KMS-11 (cell line): Measurements from ENCODE around the gene MAFG.

ENCODE experiments used
- H2AFZ ChIP-seq: fragments of 200-600 bp; sonication (generic); 2 replicates; pipeline ENCODE4 v1.6.1; 2016; ENCODE audit warnings: antibody characterized with exemption, mixed run types, low read depth
- H3K27ac ChIP-seq: fragments of 200-600 bp; sonication (generic); 2 replicates; pipeline ENCODE4 v1.6.1; 2016; ENCODE audit warnings: mild to moderate bottlenecking, mixed run types
- H3K27me3 ChIP-seq: fragments of 200-600 bp; sonication (generic); 2 replicates; pipeline ENCODE4 v1.6.1; 2017; ENCODE audit warnings: mild to moderate bottlenecking, low read depth, mixed run types, moderate library complexity; ENCODE audit not compliant: insufficient read depth
- H3K36me3 ChIP-seq: fragments of 200-600 bp; sonication (generic); 2 replicates; pipeline ENCODE4 v1.6.1; 2017; ENCODE audit warnings: mild to moderate bottlenecking, mixed run types; ENCODE audit not compliant: insufficient read depth
- H3K4me1 ChIP-seq: fragments of 200-600 bp; sonication (generic); 2 replicates; pipeline ENCODE4 v1.6.1; 2016; ENCODE audit warnings: mild to moderate bottlenecking, low read depth, mixed run types; ENCODE audit not compliant: poor library complexity, severe bottlenecking
- H3K4me2 ChIP-seq: fragments of 200-600 bp; sonication (generic); 2 replicates; pipeline ENCODE4 v1.7.0; 2016; ENCODE audit warnings: mild to moderate bottlenecking, mixed run types
- H3K4me3 ChIP-seq: fragments of 200-600 bp; sonication (generic); IDR thresholded peaks from 2 replicates; pipeline ENCODE4 v1.6.1; 2017; ENCODE audit warnings: low read depth, low read length, mixed read lengths; ENCODE audit not compliant: insufficient read depth
- H3K79me2 ChIP-seq: fragments of 200-600 bp; sonication (generic); 2 replicates; pipeline ENCODE4 v1.6.1; 2016; ENCODE audit warnings: low read depth, mixed run types; ENCODE audit not compliant: insufficient read depth
- H3K9ac ChIP-seq: fragments of 200-600 bp; sonication (generic); 2 replicates; pipeline ENCODE4 v1.6.1; 2016; ENCODE audit warnings: mild to moderate bottlenecking, mixed run types
- H4K20me1 ChIP-seq: fragments of 200-600 bp; sonication (generic); 2 replicates; pipeline ENCODE4 v1.6.1; 2016; ENCODE audit warnings: mild to moderate bottlenecking, mixed run types; ENCODE audit not compliant: insufficient read depth
- TF ChIP-seq, protein P1 (sequence below): fragments of 200-600 bp; sonication (generic); conservative IDR thresholded peaks from 2 replicates; pipeline ENCODE4 v1.6.1; 2017; ENCODE audit warnings: low read depth, mild to moderate bottlenecking, antibody characterized with exemption, low read length, moderate library complexity, mixed read lengths

Gene MAFG

GRCh38 chr17:81890447-81891302, 36.9 kb downstream of the MAFG start:
- no peak overlapping the region for H2AFZ ChIP-seq
- H3K9ac ChIP-seq, result peak overlapping the region; percentile 94
- no peaks in the 10 kb centered on the region for H3K27me3 ChIP-seq
- TF ChIP-seq, protein P1, sequence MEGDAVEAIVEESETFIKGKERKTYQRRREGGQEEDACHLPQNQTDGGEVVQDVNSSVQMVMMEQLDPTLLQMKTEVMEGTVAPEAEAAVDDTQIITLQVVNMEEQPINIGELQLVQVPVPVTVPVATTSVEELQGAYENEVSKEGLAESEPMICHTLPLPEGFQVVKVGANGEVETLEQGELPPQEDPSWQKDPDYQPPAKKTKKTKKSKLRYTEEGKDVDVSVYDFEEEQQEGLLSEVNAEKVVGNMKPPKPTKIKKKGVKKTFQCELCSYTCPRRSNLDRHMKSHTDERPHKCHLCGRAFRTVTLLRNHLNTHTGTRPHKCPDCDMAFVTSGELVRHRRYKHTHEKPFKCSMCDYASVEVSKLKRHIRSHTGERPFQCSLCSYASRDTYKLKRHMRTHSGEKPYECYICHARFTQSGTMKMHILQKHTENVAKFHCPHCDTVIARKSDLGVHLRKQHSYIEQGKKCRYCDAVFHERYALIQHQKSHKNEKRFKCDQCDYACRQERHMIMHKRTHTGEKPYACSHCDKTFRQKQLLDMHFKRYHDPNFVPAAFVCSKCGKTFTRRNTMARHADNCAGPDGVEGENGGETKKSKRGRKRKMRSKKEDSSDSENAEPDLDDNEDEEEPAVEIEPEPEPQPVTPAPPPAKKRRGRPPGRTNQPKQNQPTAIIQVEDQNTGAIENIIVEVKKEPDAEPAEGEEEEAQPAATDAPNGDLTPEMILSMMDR, result no peak
- peak overlapping the region; percentile 73 for H3K27ac ChIP-seq
- no peak overlapping the region for H3K4me3 ChIP-seq
- peaks cover 60% of the 10 kb centered on the region for H3K79me2 ChIP-seq
- peak overlapping the region; percentile 99 for H3K4me2 ChIP-seq
- H3K4me1 ChIP-seq, result peaks cover 22% of the 10 kb centered on the region
- peaks cover 39% of the 10 kb centered on the region; the same call in 1 of the 2 replicates for H3K36me3 ChIP-seq
- H4K20me1 ChIP-seq, result no peaks in the 10 kb centered on the region; the same call in 1 of the 2 replicates

- H3K9ac ChIP-seq, result peak overlapping the region; percentile 94; the same call in 1 of the 2 replicates
- H3K4me1 ChIP-seq, result peaks cover 22% of the 10 kb centered on the region
- peaks cover 39% of the 10 kb centered on the region; the same call in 1 of the 2 replicates for H3K36me3 ChIP-seq
- peak overlapping the region; percentile 99 for H3K4me2 ChIP-seq
- no peaks in the 10 kb centered on the region; the same call in 1 of the 2 replicates for H4K20me1 ChIP-seq
- no peaks in the 10 kb centered on the region for H3K27me3 ChIP-seq
- H3K4me3 ChIP-seq, result no peak overlapping the region
- H3K79me2 ChIP-seq, result peaks cover 60% of the 10 kb centered on the region
- TF ChIP-seq, protein P1, result no peak
- peak overlapping the region; percentile 73; the same call in 1 of the 2 replicates for H3K27ac ChIP-seq
- no peak overlapping the region for H2AFZ ChIP-seq
Measured at GRCh38 chr17:81889602-81890001, 37.9 kb downstream of the MAFG start.

GRCh38 chr17:81888988-81889595, 38.4 kb downstream of the MAFG start:
- Histone ChIP-seq H3K4me2 (peak overlapping the region; percentile 99; the same call in 1 of the 2 replicates), H3K4me1 (peaks cover 22% of the 10 kb centered on the region), H2AFZ (no peak overlapping the region), H3K27me3 (no peaks in the 10 kb centered on the region), H3K79me2 (peaks cover 60% of the 10 kb centered on the region), H3K4me3 (no peak overlapping the region), H3K27ac (no peak overlapping the region), H3K36me3 (peaks cover 39% of the 10 kb centered on the region; the same call in 1 of the 2 replicates), H3K9ac (no peak overlapping the region), H4K20me1 (no peaks in the 10 kb centered on the region; the same call in 1 of the 2 replicates)
- TF ChIP-seq, protein P1, result no peak

- Histone ChIP-seq H3K4me1 (peaks cover 22% of the 10 kb centered on the region), H2AFZ (no peak overlapping the region), H3K27ac (no peak overlapping the region), H4K20me1 (no peaks in the 10 kb centered on the region; the same call in 1 of the 2 replicates), H3K79me2 (peaks cover 60% of the 10 kb centered on the region), H3K27me3 (no peaks in the 10 kb centered on the region), H3K4me3 (no peak overlapping the region), H3K36me3 (peaks cover 39% of the 10 kb centered on the region; the same call in 1 of the 2 replicates), H3K4me2 (no peak overlapping the region), H3K9ac (no peak overlapping the region)
- TF ChIP-seq, protein P1, result no peak
Measured at GRCh38 chr17:81888105-81888987, 39.2 kb downstream of the MAFG start.
